Measurements from ENCODE around the gene EPS15. TPM values are rescaled to one million over a fixed set of nuclear protein-coding genes. Genes with fewer than 3 reads are reported as not detected.

Gene EPS15
- total and polyA plus RNA-seq, 4 donors: 8.8 to 52.1 (median 19.1) TPM

GRCh38 chr1:51314974-51315373 is 204.1 kb downstream of the EPS15 start (continued):
- TF ChIP-seq ZBTB33 (IDR thresholded peaks at IDR 0.05): no peak
- TF ChIP-seq RAD21 (IDR thresholded peaks at IDR 0.05): no peak
- no peak for TF ChIP-seq TAF1 (conservative IDR thresholded peaks at IDR 0.05)
- no peak for TF ChIP-seq NR2F2 (IDR thresholded peaks at IDR 0.05)
- TF ChIP-seq HNF4G (IDR thresholded peaks at IDR 0.05): no peak
- TF ChIP-seq CTCF (IDR thresholded peaks at IDR 0.05; ENCODE audit: low read depth, low read length, missing input control): no peak
- TF ChIP-seq YY1 (IDR thresholded peaks at IDR 0.05): no peak
- TF ChIP-seq GABPA (IDR thresholded peaks at IDR 0.05 in 1 of 2, conservative IDR thresholded peaks at IDR 0.05 in 1 of 2): no peak
- no peak for TF ChIP-seq EGR1 (IDR thresholded peaks at IDR 0.05; ENCODE audit: low read depth in 2 of 2)

- Histone ChIP-seq H3K4me1 (ENCODE audit: control insufficient read depth in 4 of 4, insufficient read depth in 4 of 4, low read length in 3 of 4) (peaks cover 0 to 11% (median 0%) of the 10 kb centered on the region in 4 donors), H3K9ac (ENCODE audit: low read depth in 1 of 2, low read length in 2 of 2) (no peak overlapping the region), H3K9me3 (ENCODE audit: control insufficient read depth in 4 of 4, low read length in 3 of 4) (no peaks in the 10 kb centered on the region), H3K4me3 (ENCODE audit: low read depth in 1 of 3, low read length in 3 of 3) (no peak overlapping the region), H3K27ac (ENCODE audit: low read depth in 1 of 2, low read length in 2 of 2) (peak overlapping the region; percentile 47 to 60), H3K36me3 (ENCODE audit: control insufficient read depth in 4 of 4, insufficient read depth in 3 of 4, low read depth in 1 of 4, low read length in 3 of 4) (no peaks in the 10 kb centered on the region), H3K27me3 (ENCODE audit: control insufficient read depth in 4 of 4, insufficient read depth in 4 of 4, low read length in 3 of 4) (no peaks in the 10 kb centered on the region)
- no peak for DNase-seq (ENCODE audit: low spot score)
- 67% methylated on average over 12 of the region's 12 CpGs for WGBS
- TF ChIP-seq SP1 (IDR thresholded peaks at IDR 0.05) (peak; percentile 58), MAX (IDR thresholded peaks at IDR 0.05) (no peak), YY1 (IDR thresholded peaks at IDR 0.05) (no peak), HNF4A (conservative IDR thresholded peaks at IDR 0.05) (peak; percentile 31 to 55), RAD21 (IDR thresholded peaks at IDR 0.05) (peak in 1 of 2 donors; percentile 19), FOXA1 (IDR thresholded peaks at IDR 0.05) (no peak), JUND (IDR thresholded peaks at IDR 0.05) (peak; percentile 17 to 59), GABPA (IDR thresholded peaks at IDR 0.05 in 1 of 2, conservative IDR thresholded peaks at IDR 0.05 in 1 of 2) (peak in 1 of 2 donors; percentile 33), REST (IDR thresholded peaks at IDR 0.05) (no peak), TAF1 (conservative IDR thresholded peaks at IDR 0.05) (no peak), ZBTB33 (IDR thresholded peaks at IDR 0.05) (no peak), ATF3 (IDR thresholded peaks at IDR 0.05) (no peak), CTCF (IDR thresholded peaks at IDR 0.05; ENCODE audit: low read depth, low read length, missing input control) (no peak), NR2F2 (IDR thresholded peaks at IDR 0.05) (no peak), HNF4G (IDR thresholded peaks at IDR 0.05) (no peak), RXRA (IDR thresholded peaks at IDR 0.05) (peak in 1 of 2 donors; percentile 47), EGR1 (IDR thresholded peaks at IDR 0.05; ENCODE audit: low read depth in 2 of 2) (peak in 1 of 2 donors; percentile 39), FOXA2 (IDR thresholded peaks at IDR 0.05) (no peak)
These were observed 204.9 kb downstream of the EPS15 start for GRCh38 chr1:51313961-51314777.

Measured in liver (tissue), 9 donors.